Spleen (tissue), 11 donors: ENCODE measurements around the gene MARS1. TPM values are rescaled to one million over a fixed set of nuclear protein-coding genes. Genes with fewer than 3 reads are reported as not detected.
A peak's percentile ranks its signal among the peaks of the same experiment; 100 is the strongest.

Source experiments
- DNase-seq: peaks from one replicate; pipeline ENCODE4 v3.0.0-alpha.2; 2020
- H3K27ac ChIP-seq, 8 donors: fragments of 200-600 bp; sonication (generic) in 7 of 8; 1 replicate in 4 of 8; 2 replicates in 4 of 8; pipeline versions ENCODE4 v1.5.0 to v1.8.0; 2016 to 2021; ENCODE audit warnings: inconsistent platforms in 4 of 8, mild to moderate bottlenecking in 4 of 8, moderate library complexity in 1 of 8
- H3K27me3 ChIP-seq, 7 donors: fragments of 200-600 bp; sonication (generic) in 6 of 7; replicated peaks in 1 of 7; 1 replicate in 4 of 7; 2 replicates in 3 of 7; pipeline versions ENCODE4 v1.5.0 to v1.8.0; 2016 to 2021; ENCODE audit warnings: inconsistent platforms in 3 of 7, mild to moderate bottlenecking in 1 of 7
- H3K36me3 ChIP-seq, 6 donors: fragments of 200-600 bp; sonication (generic) in 5 of 6; 1 replicate in 4 of 6; 2 replicates in 2 of 6; pipeline versions ENCODE4 v1.5.0 to v1.8.0; 2016 to 2021; ENCODE audit warnings: inconsistent platforms in 2 of 6
- H3K4me1 ChIP-seq, 6 donors: fragments of 200-600 bp; sonication (generic) in 5 of 6; 1 replicate in 3 of 6; 2 replicates in 3 of 6; pipeline versions ENCODE4 v1.5.0 to v1.8.0; 2016 to 2021; ENCODE audit warnings: inconsistent platforms in 3 of 6
- H3K4me3 ChIP-seq, 8 donors: fragments of 200-600 bp; sonication (generic) in 7 of 8; 1 replicate in 4 of 8; 2 replicates in 4 of 8; pipeline versions ENCODE4 v1.5.0 to v1.8.0; 2016 to 2021; ENCODE audit warnings: inconsistent platforms in 4 of 8, mild to moderate bottlenecking in 4 of 8, moderate library complexity in 2 of 8
- H3K9me3 ChIP-seq, 8 donors: fragments of 200-600 bp; sonication (generic) in 7 of 8; 1 replicate in 4 of 8; 2 replicates in 4 of 8; pipeline versions ENCODE4 v1.5.0 to v1.8.0; 2016 to 2021; ENCODE audit warnings: inconsistent platforms in 4 of 8
- POLR2A ChIP-seq, 3 donors: fragments of 450-650 bp; IDR thresholded peaks; one replicate each; pipeline ENCODE4 v1.5.1; 2017; ENCODE audit warnings: antibody characterized with exemption in 3 of 3, mild to moderate bottlenecking in 1 of 3
- POLR2AphosphoS5 ChIP-seq, 3 donors: sonication (generic); formaldehyde crosslinking; IDR thresholded peaks; one replicate each; pipeline ENCODE4 v1.5.1; 2017; ENCODE audit warnings: antibody characterized with exemption in 3 of 3
- WGBS, 5 donors: extraction: QIAGEN DNeasy Blood & Tissue Kit in 3 of 5; methylation state at CpG; one replicate each; pipeline versions ENCODE4 v1.1.5 to v1.1.7; 2013 to 2018; 5-methylcytosine and 5-hydroxymethylcytosine counted together
- intact Hi-C: fragments of 100-400 bp; cut with DNase I; formaldehyde crosslinking; loops from one replicate; pipeline ENCODE4 v1.15.0; 2023; ENCODE audit warnings: low total_unique reads
- polyA plus RNA-seq, 3 donors: library from polyadenylated mRNA; stranded (reverse); fragments of 200-250 nt; gene quantifications; one replicate each; pipeline ENCODE4 v1.2.1, GENCODE V29; 2013
- total RNA-seq, 7 donors: library from RNA; depleted of rRNA in 3 of 7; stranded (reverse); fragments of >200 nt in 3 of 7; fragmentation: NEBNext Ultra II Directional in 4 of 7; extraction: Animal tissue kit (Norgen Biotek cat#: 25700) in 4 of 7; gene quantifications; one replicate each; pipeline versions ENCODE4 v1.1.0 to v1.2.1, GENCODE V29; 2016 to 2021
- TF ChIP-seq, protein P1 (sequence below), 11 experiments: fragments of 200-600 bp in 7 of 11; fragments of 450-650 bp in 4 of 11; sonication (generic) in 4 of 11; IDR thresholded peaks in 8 of 11; conservative IDR thresholded peaks in 3 of 11; 1 replicate in 7 of 11; 2 replicates in 4 of 11; pipeline versions ENCODE4 v1.4.0 to v1.8.0; 2016 to 2021; ENCODE audit warnings: antibody characterized with exemption in 11 of 11, inconsistent platforms in 4 of 11, mild to moderate bottlenecking in 1 of 11
- donor health status: healthy with polysubstance abuse.
- donor health status: DM: no; HTN: no; CAD: no; lungs with moderate emphysema.
- donor health status: DM: no; HTN: no; CAD: no.
- donor health status: Bipolar disorder and iron deficiency.
- donor health status: healthy.
- donor health status: DM: no; HTN: no; CAD: no.
- donor health status: DM: yes; HTN: yes; CAD: no.

Gene MARS1
- total and polyA plus RNA-seq, 10 donors, result 67.4 to 186 (median 101) TPM

DNA sequence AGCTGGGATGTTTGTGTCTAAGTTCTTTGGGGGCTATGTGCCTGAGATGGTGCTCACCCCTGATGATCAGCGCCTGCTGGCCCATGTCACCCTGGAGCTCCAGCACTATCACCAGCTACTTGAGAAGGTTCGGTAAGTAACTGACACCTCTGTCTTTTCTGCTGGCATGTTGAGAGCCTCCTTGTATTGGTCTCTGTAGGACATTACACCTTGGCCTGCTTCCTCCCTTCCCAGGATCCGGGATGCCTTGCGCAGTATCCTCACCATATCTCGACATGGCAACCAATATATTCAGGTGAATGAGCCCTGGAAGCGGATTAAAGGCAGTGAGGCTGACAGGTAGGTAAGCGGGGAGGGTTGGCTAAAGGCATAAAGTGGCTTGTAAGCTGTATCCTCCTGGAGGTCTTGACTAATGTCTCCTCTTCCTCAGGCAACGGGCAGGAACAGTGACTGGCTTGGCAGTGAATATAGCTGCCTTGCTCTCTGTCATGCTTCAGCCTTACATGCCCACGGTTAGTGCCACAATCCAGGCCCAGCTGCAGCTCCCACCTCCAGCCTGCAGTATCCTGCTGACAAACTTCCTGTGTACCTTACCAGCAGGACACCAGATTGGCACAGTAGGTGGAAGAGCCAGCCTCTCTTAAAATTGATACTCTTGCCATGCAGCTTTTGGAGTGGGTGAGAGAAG, 27.0 kb downstream of the MARS1 start:
- intact Hi-C loops, result no loop called here
- Histone ChIP-seq H3K27ac (peak overlapping the region in 2 of 8 donors; percentile 2 to 19), H3K27me3 (no peaks in the 10 kb centered on the region)

DNA sequence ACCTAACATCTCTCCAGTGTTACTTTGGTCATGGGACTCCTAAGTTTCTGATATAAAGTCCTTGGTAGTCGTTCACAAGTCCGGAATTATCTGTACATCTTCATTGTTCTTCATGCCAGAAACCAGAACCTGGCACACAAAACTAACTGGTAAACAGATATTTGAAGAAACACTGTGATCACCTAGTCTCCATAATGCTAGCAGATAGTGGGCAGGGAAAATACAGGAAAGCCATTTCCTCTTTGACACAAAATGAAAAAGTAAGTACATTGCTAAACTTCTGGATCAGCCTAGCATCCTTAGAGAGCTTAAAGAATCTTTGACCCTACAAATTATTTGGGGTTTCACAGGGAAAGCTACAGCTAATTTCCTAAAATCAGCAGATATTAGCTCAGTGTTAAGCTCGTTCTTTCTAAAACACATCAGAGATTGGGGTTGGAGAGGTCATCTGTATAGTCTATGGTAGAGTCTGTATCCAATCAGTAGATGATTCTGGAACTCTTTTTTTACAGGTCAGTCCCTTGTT, 27.6 kb downstream of the MARS1 start:
- peaks cover 17 to 43% (median 32%) of the 10 kb centered on the region in 6 donors for H3K4me1 ChIP-seq
- no peaks in the 10 kb centered on the region for H3K9me3 ChIP-seq
- intact Hi-C loops, result no loop called here
- no peaks in the 10 kb centered on the region for H3K27me3 ChIP-seq
- peak overlapping the region in 2 of 8 donors; percentile 2 to 19 for H3K27ac ChIP-seq
- H3K4me3 ChIP-seq, result no peak overlapping the region
- no peak for DNase-seq
- WGBS, 5 donors, result 65 to 92% (median 82%) methylated on average over 3 of the region's 3 CpGs
- peaks cover 3 to 84% (median 71%) of the 10 kb centered on the region in 6 donors for H3K36me3 ChIP-seq
- TF ChIP-seq POLR2AphosphoS5 (IDR thresholded peaks at IDR 0.05) (no peak), POLR2A (IDR thresholded peaks at IDR 0.05) (no peak)

More for the DNA sequence above, 27.0 kb downstream of the MARS1 start:
- peaks cover 3 to 90% (median 77%) of the 10 kb centered on the region in 6 donors for H3K36me3 ChIP-seq
- TF ChIP-seq POLR2A (IDR thresholded peaks at IDR 0.05) (no peak), POLR2AphosphoS5 (IDR thresholded peaks at IDR 0.05) (no peak)
- TF ChIP-seq, protein P1, sequence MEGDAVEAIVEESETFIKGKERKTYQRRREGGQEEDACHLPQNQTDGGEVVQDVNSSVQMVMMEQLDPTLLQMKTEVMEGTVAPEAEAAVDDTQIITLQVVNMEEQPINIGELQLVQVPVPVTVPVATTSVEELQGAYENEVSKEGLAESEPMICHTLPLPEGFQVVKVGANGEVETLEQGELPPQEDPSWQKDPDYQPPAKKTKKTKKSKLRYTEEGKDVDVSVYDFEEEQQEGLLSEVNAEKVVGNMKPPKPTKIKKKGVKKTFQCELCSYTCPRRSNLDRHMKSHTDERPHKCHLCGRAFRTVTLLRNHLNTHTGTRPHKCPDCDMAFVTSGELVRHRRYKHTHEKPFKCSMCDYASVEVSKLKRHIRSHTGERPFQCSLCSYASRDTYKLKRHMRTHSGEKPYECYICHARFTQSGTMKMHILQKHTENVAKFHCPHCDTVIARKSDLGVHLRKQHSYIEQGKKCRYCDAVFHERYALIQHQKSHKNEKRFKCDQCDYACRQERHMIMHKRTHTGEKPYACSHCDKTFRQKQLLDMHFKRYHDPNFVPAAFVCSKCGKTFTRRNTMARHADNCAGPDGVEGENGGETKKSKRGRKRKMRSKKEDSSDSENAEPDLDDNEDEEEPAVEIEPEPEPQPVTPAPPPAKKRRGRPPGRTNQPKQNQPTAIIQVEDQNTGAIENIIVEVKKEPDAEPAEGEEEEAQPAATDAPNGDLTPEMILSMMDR (IDR thresholded peaks at IDR 0.05 in 8 of 11, conservative IDR thresholded peaks at IDR 0.05 in 3 of 11), result no peak
- no peaks in the 10 kb centered on the region for H3K9me3 ChIP-seq
- H3K4me1 ChIP-seq, result peaks cover 17 to 43% (median 31%) of the 10 kb centered on the region in 6 donors
- DNase-seq, result no peak
- WGBS, 5 donors, result 90 to 95% (median 91%) methylated on average over 9 of the region's 9 CpGs
- H3K4me3 ChIP-seq, result no peak overlapping the region

DNA sequence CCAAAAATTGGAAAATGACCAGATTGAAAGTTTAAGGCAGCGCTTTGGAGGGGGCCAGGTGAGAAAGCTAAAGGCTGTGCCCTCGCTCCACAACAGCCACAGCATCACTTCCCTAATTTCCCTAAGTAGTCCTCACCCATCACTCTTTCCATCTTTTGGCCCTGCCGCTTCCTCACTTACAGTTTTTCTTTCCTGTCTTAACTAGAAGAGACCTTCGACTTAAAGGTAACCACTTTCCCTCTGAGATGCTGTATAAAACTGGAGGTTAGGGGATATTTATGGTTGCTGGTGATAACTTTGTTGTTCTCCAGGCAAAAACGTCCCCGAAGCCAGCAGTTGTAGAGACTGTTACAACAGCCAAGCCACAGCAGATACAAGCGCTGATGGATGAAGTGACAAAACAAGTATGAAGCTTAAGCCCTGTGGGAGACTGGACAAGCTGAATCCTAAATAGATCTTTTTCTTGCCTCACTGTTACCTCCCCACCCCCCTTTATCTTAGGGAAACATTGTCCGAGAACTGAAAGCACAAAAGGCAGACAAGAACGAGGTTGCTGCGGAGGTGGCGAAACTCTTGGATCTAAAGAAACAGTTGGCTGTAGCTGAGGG, 28.2 kb downstream of the MARS1 start:
- intact Hi-C loops, result no loop called here

DNA sequence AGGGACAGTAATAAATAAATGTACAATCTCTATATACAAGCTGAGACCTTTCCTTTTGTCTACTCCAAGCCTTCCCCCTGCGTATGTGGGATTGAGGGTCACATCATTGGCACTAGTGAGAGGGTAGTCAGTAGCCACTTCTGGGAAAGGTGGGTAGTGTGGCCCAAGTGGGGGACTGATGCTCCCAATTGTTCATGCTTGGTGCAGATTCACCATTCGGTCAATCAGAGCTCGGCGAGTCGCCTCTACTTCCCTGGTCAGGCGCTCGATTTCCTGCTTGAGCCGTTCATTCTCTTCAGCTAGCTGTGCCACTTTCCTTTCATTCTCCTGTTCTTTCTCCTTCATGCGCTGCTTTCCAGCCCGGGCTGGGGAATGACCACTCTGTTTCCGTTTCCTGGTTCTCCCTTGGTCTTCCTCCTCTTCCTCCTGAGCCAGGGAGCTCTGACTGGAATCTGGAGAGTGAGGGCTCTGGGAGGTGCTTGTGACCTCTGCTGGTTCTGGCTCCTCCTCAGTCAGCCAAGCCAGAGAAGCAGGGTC, 28.8 kb downstream of the MARS1 start:
- Histone ChIP-seq H3K36me3 (peaks cover 3 to 72% (median 60%) of the 10 kb centered on the region in 6 donors), H3K4me3 (no peak overlapping the region), H3K27ac (peak overlapping the region in 4 of 8 donors; percentile 4 to 100 (median 30)), H3K27me3 (no peaks in the 10 kb centered on the region), H3K9me3 (no peaks in the 10 kb centered on the region), H3K4me1 (peaks cover 26 to 52% (median 41%) of the 10 kb centered on the region in 6 donors)
- intact Hi-C loops, result no loop called here
- TF ChIP-seq POLR2A (IDR thresholded peaks at IDR 0.05) (no peak), POLR2AphosphoS5 (IDR thresholded peaks at IDR 0.05) (no peak)
- TF ChIP-seq, protein P1 (IDR thresholded peaks at IDR 0.05 in 8 of 11, conservative IDR thresholded peaks at IDR 0.05 in 3 of 11), result no peak
- 79 to 95% (median 84%) methylated on average over 11 of the region's 11 CpGs for WGBS, 5 donors
- no peak for DNase-seq

More for the DNA sequence above, 28.2 kb downstream of the MARS1 start:
- Histone ChIP-seq H3K9me3 (no peaks in the 10 kb centered on the region), H3K27me3 (no peaks in the 10 kb centered on the region), H3K27ac (peak overlapping the region in 1 of 8 donors; percentile 7), H3K4me1 (peaks cover 20 to 46% (median 35%) of the 10 kb centered on the region in 6 donors), H3K4me3 (no peak overlapping the region), H3K36me3 (peaks cover 3 to 79% (median 67%) of the 10 kb centered on the region in 6 donors)
- WGBS, 5 donors, result 75 to 88% (median 81%) methylated on average over 11 of the region's 11 CpGs
- no peak for DNase-seq
- no peak for TF ChIP-seq POLR2AphosphoS5 (IDR thresholded peaks at IDR 0.05)
